ENCODE results near the gene TJP2.

DNA sequence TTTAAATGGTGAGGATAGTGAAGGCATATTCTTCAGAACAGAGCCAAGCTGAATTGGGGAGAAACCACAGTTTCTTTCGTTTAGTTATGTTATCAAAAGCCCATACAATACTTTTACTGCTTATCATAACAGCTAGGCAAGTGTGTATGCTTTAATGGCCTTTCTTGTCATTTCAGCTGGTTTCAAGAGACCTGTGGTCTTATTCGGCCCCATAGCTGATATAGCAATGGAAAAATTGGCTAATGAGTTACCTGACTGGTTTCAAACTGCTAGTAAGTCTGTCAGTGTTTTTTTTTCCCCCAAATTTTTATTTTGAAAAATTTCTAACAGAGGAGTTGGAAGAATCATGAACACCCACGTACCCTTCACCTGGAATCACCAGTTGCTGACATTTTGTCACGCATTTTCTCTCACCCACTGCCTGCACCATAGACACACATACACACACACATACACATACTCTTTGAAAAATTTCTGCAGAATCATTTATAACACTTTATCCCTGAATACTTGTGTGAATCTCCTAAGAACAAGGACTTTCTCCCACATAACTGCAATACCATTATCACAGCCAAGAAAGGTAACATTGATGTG, 63.7 kb downstream of the TJP2 start:
- TF ChIP-seq POLR2A (IDR thresholded peaks at IDR 0.05; ENCODE audit: low read length) (no peak), GATA1 (IDR thresholded peaks at IDR 0.05; ENCODE audit: low read depth, low read length) (no peak)
